ENCODE data around the gene COG8. TPM values are rescaled to one million over a fixed set of nuclear protein-coding genes. Genes with fewer than 3 reads are reported as not detected.

The COG8 gene
- total and polyA plus RNA-seq, 2 experiments from 2014 or later = 21.4 to 79.9 TPM

- Mint-ChIP-seq H3K4me1 (peaks cover 5% of the 10 kb centered on the region), H3K27me3 (ENCODE audit: insufficient read depth, low read depth, poor library complexity) (peaks cover 16% of the 10 kb centered on the region), H3K36me3 (ENCODE audit: low read depth) (peaks cover 55% of the 10 kb centered on the region), H3K27ac (no peak overlapping the region), H3K9me3 (no peaks in the 10 kb centered on the region), H3K4me3 (no peak overlapping the region)
- peaks cover 3% of the 10 kb centered on the region for H3K36me3 ChIP-seq (ENCODE audit: insufficient read depth)
- 0 out of 2 replicates have a peak, but pooled peaks cover 3% of the 10 kb centered on the region for H3K4me1 ChIP-seq (ENCODE audit: insufficient read depth)
- H3K27me3 ChIP-seq (ENCODE audit: insufficient read depth) = no peaks in the 10 kb centered on the region
- H3K79me2 ChIP-seq (replicated peaks; ENCODE audit: insufficient read depth) = peaks cover 26% of the 10 kb centered on the region
- H2AFZ ChIP-seq = no peak overlapping the region
- no peak overlapping the region for H3K27ac ChIP-seq (ENCODE audit: low read depth)
- no peak for DNase-seq (ENCODE audit: low spot score)
- no peaks in the 10 kb centered on the region for H3K9me2 ChIP-seq (ENCODE audit: insufficient read depth)
- no peak for ATAC-seq
- peaks cover 21% of the 10 kb centered on the region for H4K20me1 ChIP-seq (replicated peaks; ENCODE audit: insufficient read depth)
- no peak for TF ChIP-seq ZNF331 (CRISPR knock-in tag; IDR thresholded peaks at IDR 0.05; ENCODE audit: low read depth)
- TF ChIP-seq CREB1 (CRISPR knock-in tag; IDR thresholded peaks at IDR 0.05; ENCODE audit: low read depth) = no peak
- no peak for TF ChIP-seq EZH2phosphoT487 (IDR thresholded peaks at IDR 0.05; ENCODE audit: unreplicated experiment)
- no peak for TF ChIP-seq STAT1 (IDR thresholded peaks at IDR 0.05; ENCODE audit: unreplicated experiment)
- TF ChIP-seq ZNF114 (CRISPR knock-in tag; IDR thresholded peaks at IDR 0.05) = no peak
- no peak for TF ChIP-seq EZH2 (IDR thresholded peaks at IDR 0.05; ENCODE audit: low read depth, unreplicated experiment)
- TF ChIP-seq ZNF462 (CRISPR knock-in tag; IDR thresholded peaks at IDR 0.05) = no peak
- no peak for TF ChIP-seq POLR2AphosphoS5 (IDR thresholded peaks at IDR 0.05; ENCODE audit: low read depth)
- no peak for TF ChIP-seq JUNB (IDR thresholded peaks at IDR 0.05; ENCODE audit: unreplicated experiment)
- no peak for TF ChIP-seq ETS1 (IDR thresholded peaks at IDR 0.05)
- TF ChIP-seq, protein P1, sequence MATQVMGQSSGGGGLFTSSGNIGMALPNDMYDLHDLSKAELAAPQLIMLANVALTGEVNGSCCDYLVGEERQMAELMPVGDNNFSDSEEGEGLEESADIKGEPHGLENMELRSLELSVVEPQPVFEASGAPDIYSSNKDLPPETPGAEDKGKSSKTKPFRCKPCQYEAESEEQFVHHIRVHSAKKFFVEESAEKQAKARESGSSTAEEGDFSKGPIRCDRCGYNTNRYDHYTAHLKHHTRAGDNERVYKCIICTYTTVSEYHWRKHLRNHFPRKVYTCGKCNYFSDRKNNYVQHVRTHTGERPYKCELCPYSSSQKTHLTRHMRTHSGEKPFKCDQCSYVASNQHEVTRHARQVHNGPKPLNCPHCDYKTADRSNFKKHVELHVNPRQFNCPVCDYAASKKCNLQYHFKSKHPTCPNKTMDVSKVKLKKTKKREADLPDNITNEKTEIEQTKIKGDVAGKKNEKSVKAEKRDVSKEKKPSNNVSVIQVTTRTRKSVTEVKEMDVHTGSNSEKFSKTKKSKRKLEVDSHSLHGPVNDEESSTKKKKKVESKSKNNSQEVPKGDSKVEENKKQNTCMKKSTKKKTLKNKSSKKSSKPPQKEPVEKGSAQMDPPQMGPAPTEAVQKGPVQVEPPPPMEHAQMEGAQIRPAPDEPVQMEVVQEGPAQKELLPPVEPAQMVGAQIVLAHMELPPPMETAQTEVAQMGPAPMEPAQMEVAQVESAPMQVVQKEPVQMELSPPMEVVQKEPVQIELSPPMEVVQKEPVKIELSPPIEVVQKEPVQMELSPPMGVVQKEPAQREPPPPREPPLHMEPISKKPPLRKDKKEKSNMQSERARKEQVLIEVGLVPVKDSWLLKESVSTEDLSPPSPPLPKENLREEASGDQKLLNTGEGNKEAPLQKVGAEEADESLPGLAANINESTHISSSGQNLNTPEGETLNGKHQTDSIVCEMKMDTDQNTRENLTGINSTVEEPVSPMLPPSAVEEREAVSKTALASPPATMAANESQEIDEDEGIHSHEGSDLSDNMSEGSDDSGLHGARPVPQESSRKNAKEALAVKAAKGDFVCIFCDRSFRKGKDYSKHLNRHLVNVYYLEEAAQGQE (IDR thresholded peaks at IDR 0.05; ENCODE audit: unreplicated experiment) = no peak
- no peak for TF ChIP-seq NANOG (IDR thresholded peaks at IDR 0.05; ENCODE audit: borderline replicate concordance)
- TF ChIP-seq, protein P2, sequence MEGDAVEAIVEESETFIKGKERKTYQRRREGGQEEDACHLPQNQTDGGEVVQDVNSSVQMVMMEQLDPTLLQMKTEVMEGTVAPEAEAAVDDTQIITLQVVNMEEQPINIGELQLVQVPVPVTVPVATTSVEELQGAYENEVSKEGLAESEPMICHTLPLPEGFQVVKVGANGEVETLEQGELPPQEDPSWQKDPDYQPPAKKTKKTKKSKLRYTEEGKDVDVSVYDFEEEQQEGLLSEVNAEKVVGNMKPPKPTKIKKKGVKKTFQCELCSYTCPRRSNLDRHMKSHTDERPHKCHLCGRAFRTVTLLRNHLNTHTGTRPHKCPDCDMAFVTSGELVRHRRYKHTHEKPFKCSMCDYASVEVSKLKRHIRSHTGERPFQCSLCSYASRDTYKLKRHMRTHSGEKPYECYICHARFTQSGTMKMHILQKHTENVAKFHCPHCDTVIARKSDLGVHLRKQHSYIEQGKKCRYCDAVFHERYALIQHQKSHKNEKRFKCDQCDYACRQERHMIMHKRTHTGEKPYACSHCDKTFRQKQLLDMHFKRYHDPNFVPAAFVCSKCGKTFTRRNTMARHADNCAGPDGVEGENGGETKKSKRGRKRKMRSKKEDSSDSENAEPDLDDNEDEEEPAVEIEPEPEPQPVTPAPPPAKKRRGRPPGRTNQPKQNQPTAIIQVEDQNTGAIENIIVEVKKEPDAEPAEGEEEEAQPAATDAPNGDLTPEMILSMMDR (conservative IDR thresholded peaks at IDR 0.05; ENCODE audit: low read depth in 2 of 2) = no peak
- no peak overlapping the region for H3K4me2 ChIP-seq
- H3F3A ChIP-seq (replicated peaks; ENCODE audit: low read depth) = peaks cover 4% of the 10 kb centered on the region; the same call in 1 of the 2 replicates
- no peak overlapping the region for H3K4me3 ChIP-seq
These were observed 22.7 kb downstream of the COG8 start for GRCh38 chr16:69316595-69317034.

Data from GM23338 (cell line).